ENCODE results near the gene SETD7.
"Not testable (repeated sequence)": the region's sequence is repeated elsewhere in the genome, so short reads cannot be mapped to it uniquely, and the experiment has no call there.

SETD7 gene

DNA sequence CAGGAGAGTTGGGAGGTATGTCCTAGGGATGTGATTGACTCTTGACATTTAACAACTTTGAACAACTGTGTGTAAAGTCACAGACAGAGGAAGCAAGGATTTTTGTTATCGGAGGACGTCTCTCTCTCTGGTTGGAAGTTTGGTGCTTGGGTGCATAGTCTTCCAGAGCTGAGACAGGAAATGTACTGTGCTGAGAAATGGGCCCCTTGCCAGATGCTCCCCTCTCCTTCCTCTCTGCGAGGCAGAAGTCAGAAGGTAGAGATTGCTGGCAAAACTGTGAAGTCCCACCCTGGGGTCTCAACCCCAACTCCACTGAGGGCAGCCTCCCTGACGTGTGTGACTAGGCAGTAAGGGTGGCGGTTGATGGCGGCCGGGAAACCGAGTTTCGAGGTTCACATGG is 49.2 kb downstream of the SETD7 start:
- no peak for DNase-seq

DNA sequence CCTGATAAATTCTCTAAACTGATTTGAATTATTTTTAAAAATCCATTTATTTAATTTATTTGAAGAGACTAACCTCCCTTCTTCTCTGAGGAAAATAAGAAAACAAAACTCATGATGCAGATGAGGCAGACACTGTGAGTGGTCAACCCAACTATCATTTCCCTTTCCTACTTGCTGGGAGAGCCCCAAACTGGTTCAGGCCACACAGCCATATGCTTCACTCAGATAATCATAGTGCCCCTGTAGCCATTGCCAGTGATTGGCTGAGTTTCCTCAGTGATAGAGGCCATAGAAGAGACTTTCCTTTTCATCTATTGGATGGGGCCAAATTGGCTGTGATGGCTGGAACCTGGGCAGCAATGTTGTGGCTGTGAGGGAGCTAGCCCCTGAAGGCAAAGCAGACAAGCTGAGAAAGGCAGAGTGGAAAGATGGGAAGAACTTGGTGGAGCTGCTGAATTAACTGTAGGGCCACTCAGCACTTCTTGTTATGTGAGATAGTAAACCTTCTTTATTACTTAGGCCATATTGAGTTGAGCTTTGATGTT is 52.3 kb downstream of the SETD7 start:
- DNase-seq, result no peak

DNA sequence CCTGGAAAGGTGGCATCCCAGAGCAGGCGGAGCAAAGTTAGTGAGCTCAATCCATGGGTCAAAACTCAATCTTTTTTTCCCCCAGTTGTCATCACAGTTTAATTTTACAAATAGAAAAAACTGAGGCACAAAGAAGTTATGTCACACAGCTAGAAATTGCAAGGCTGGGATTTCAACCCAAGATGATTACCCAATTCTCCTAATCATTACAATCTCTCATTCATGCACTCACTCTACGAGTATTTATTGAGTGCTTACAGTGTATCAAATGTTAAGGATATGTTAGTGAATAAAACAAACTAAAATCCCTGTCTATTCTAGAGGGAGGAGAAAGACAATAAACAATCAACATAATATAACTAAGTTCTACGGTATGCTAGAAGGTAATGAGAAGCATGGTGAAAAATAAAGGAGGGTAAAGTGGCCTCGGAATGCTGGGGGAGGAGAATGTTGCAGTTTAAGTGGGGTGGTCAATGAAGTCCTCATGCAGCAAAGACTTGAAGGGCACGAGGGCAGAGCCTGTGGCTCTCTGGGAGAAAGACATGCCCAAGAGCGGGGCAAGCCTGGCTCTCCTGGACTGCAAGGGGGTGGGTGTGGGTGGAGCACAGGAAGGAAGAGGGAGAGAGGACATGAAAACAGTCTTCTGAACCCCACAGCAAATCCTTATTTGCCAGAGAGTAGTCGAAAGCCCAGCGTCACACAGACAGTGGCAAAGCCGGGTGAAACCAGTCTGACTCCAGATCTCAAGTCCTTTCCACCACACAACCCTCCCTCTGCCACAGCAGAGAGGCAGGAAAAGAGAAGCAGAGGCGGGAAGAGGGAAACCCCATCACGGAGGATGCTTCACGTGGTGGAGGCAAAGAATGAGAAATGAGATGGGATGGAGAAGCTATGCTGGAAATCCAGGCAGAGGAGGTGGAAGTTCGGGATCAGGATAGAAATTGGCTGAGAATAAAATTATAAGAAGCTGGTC is 53.8 kb downstream of the SETD7 start:
- no peak for DNase-seq

DNA sequence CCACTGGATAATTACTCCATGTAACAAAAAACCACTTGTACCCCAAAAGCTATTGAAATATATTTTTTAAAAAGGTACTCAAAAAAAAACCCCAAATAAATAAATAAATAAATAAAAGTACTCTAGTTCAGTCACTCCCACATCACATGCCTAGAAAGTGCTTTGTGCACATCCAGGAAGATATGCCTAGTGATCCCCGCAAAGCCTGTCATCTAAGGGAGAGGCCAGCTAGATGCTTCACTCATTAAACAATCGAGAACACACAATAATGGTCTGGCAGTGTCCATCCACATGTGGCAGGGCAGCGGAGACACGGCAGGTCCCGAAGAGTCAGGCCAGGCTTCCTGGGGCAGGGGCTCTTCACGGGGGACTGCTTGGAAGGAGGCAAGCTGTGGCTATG is 54.5 kb downstream of the SETD7 start:
- no peak for DNase-seq

DNA sequence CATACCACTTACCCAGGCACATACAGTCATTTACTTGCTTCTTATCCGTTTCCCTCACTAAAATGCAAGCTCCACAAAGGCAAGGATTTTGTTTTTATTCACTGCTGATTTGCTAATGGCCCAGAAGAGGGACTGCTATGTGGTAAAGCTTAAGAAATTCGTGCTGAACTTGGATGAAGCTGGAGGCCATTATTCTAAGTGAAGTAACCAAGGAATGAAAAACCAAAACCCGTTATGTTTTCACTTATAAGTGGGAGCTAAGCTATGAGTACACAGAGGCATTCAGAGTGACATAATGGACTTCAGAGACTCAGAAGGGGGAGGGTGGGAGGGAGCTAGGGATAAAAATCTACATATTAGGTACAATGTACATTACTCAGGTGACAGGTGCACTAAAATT is 54.9 kb downstream of the SETD7 start:
- DNase-seq, result no peak

DNA sequence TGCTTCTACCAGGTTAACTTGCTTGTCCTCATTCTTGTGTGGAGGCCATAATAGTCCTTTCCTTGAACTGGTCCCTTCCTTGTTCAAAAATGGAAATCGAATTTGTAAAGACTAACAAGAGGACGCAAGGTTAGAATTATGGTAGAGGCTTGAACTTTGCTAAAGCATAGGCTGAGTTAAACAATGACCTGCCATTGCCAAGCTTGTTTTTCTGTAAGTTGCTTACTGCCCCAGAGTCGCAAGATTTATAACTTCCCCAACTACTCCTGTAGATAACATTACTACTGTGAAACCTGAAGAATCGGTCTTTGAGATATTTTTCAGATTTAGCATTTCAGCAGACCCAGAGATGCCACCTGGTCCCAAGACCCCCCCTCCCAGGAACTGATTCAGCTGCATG is 56.8 kb downstream of the SETD7 start:
- DNase-seq, result no peak

DNA sequence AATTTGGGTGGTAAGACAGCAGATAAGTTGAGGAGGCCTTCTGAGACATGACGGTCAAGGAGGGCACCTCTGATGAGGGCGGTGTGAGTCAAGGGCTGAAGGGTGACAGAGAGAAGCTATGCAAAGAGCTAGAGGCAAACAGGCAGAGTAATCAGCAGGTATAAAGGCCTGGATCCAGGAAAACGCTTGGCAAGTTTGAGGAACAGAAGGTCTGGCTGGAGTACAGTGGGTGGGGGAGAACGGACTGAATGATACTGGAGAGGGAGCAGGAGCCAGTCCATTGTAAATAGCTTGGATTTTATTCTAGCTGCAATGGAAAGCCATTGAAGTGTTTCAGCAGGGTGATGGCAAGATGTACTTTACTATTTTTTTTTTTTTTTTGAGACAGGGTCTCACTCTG is 62.8 kb downstream of the SETD7 start:
- no peak for DNase-seq

DNA sequence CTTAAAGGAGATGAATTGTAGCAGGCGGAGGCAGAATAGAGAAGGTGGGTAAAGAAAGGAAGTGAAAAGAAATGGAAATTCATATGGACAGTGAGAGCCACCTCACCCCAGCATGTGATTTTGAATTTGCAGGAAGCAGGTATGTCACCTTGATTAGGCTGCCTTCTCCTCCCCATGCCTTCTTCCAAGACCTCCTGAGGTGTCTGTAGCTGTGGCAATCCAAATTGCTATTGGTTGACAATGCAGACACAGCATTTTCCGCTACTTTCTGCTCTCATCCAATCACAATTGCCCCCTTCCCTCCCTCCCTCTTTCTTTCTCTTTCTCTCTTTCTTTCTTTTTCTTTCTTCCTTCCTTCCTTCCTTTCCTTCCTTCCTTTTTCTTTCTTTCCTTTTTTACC is 63.6 kb downstream of the SETD7 start:
- DNase-seq, result no peak

DNA sequence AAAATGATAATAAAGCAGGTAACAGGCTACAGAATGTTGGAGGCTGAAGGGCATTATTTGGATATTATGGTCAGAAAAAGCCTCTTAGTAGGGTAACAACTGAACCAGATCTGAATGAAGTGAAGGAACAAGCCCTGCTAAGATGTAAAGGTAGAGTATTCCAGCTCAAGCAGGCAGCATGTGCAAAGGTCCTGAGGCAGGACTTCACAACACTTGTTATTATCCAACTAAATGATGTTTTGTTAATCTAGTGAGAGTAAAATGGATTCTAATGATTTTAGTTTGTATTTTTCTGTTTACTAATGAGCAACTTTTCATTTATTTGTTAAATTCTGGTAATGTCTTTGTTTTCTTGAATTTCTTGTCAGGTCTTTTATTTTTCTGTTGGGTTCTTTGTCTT is 66.4 kb downstream of the SETD7 start:
- no peak for DNase-seq

DNA sequence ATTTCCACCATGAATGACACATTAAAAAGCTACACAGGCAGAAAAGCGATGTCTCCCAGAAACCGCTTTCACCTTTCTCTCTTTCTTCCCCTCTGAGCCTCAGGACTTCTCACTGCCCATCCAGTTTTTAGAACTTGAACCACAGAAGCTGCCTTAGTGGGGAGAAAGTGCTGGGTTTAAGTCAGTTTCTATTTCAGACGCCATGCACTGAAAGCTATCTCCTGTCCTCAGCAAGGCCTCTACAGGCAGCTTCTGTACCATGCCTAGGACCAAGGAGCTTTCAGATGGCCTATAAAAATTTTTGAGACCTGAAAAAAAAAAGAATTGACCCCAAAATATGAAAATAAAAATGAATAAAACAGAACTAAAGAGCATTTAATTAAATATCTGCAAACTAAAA is 67.6 kb downstream of the SETD7 start:
- no peak for DNase-seq

DNA sequence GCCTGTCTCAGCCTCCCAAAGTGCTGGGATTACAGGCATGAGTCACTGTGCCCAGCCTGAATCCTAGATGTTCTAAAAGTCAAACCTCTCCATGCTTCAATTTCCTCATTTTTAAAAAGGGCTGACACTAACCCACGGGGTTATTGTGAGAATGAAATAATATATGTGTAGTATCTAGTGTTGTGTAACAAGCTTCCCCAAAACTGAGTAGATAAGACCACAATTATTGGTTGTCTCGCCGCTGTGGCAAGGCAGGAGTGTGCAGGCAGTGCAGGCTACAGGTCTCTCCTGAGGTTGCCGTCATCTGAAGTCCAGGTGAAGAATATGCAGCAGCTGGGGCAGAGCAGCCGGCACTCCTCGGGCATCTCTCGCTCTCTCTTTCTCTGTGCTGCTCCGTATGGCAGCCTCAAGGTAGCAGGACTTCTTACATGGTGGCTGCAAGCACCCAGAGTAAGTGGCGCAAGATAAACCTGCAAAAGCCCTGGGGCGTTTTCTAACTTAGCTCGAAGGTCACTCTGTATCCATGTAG is 71.2 kb downstream of the SETD7 start:
- DNase-seq, result no peak

DNA sequence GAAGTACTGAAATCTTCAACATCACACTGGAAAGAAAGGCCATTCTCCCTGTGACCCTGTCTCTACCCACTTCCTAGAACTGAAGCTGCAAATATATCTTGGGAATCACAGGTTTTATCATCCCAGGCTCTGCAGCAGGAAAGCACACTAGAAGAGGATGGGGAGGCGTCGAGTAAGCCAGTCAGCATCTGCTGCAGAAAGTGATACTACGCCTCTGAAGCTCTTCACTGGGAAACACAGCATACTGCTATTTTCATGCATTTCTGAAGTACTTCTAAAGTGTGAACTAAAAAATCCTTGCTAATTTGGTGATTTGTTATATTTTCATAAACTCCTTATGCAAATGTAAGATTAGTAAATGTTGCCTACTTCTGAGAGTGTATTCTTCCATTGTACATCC is 73.0 kb downstream of the SETD7 start:
- DNase-seq, result no peak

DNA sequence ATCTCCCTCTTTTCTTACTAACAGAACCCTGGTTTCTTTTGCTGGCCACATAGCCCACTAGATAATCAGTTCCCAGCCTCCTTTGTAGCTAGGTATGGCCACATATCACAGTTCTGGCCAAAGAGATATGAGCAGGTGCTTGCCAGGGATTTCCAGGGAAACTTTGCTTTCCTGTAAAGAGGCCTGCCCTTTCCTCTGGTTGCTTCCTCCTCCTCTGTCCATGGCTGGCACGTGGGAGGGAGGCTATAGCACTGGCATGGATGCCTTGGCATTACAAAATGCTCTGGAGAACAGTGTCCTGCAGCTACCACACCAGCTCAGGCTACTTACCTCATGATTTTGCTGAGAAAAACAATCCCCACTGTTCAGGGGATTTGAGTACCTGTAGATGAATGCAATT is 74.6 kb downstream of the SETD7 start:
- DNase-seq, result no peak

DNA sequence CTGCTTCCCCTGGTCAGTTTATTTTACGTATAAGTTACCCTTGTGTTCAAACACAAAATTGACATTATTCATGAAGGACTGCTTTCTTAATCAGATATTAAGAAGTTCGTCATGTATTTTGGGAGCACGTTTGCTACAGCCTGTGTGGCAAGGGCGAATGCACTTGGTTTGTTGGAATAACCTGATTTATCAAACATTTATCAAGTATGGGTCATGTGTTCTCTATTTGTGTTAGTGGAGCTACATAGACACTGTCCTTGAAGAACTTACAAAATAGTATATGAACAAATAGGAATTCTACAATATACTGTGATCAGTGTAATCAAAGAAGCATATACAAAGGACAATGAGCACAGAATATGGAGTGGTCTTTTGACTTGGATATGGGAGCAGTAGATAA is 79.7 kb downstream of the SETD7 start:
- no peak for DNase-seq

DNA sequence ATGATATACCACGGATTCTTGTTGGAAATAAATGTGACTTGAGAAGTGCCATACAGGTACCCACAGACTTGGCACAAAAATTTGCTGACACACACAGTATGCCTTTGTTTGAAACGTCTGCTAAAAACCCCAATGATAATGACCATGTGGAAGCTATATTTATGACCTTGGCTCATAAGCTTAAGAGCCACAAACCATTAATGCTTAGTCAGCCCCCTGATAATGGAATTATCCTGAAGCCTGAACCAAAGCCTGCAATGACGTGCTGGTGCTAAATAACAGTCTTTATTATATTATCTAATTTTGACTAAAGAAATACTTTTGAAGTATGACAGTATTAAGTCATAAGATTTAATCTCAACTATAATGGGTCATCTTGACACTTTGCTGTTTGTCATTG is 83.2 kb downstream of the SETD7 start:
- DNase-seq, result no peak

DNA sequence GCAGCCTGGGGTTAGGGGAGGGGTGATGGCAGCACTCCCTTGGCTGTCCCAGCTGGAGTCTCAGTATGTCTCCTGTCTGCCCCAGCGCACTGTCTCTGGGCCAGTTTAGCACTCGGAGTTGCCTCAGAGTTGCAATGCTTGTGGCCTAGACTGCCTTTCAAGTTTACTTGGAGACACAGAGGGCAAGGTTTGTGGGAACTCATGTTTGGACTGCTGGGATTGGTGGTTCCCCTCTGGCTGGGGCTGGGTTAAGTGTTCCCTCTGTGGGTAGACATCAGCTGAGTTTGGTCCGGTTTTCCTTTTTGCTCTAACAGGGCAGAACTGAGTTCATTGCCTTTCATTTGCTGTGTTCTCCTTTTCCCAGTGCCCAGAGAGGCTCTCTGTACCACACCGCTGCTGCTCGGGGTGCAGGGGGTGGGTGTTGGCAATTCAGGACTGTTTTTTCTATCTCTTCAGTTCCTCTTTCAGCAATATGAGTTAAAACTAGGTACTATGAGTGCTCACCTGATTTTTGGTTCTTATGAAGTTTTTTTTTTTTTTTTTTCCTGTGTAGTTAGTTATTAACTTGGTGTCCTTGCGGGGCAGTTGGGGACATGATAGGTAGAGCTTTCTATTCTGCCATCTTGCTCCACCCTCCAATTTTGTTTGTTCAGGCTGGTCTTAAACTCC is 84.9 kb downstream of the SETD7 start:
- no peak for DNase-seq

DNA sequence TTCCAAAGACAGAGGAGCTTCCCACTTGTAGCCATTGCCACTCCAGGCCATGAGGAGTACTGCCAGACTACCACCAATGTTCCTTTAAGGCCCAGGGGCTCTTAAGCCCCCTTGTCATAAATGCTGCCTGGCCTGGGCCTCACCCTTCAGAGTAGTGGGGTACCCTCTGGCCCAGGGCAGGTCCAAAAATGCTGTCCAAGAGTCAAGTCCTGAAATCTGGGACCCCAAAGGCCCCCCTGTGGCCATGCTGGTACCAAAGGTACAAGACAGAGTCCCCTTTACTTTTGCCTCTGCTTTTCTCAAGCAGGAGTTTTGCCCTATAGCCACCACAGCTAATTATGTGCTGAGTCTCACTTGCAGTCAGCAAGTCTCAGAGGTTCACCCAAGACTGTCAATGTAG is 85.7 kb downstream of the SETD7 start:
- DNase-seq, result no peak

DNA sequence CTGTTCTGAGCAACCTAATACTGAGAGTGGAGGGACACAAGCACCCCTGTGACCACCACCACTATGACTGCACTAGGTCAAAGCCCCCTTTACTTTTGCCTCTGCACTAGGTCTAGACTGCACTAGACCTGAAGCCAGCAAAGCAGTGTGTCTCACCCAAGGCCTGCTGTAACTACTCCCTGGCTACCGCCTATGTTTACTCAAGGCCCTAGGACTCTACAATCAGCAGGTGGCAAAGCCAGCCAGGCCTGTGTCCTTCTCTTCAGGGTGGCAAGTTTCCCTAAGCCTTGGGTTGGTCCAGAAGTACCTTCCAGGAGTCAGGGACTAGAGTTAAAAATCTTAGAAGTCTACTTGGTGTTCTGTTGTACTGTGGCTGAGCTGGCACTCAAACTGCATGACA is 86.2 kb downstream of the SETD7 start:
- DNase-seq, result no peak

DNA sequence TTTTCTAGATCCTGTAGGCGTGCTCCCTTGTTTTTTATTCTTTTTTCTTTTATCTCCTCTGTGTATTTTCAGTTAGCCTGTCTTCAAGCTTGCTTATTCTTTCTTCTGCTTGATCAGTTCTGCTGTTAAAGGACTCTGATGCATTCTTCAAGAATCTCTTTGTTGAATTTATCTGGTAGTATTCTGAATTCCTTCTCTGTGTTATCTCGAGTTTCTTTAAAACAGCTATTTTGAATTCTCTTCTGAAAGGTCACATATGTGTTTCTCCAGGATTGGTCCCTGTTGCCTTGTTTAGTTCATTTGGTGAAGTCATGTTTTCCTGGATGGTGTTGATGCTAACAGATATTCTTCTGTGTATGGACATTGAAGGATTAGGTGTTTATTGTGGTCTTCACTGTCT is 86.8 kb downstream of the SETD7 start:
- no peak for DNase-seq

DNA sequence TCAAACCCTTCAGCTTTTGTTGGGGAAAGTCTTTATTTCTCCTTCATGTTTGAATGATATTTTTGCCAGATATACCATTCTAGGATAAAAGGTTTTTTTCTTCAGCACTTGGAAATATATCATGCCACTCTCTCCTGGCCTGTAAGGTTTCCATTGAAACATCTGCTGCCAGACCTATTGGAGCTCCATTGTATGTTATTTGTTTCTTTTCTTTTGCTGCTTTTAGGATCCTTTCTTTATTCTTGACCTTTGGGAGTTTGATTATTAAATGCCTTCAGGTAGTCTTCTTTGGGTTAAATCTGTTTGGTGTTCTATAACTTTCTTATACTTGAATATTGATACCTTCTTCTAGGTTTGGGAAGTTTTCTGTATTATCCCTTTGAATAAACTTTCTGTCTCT is 87.3 kb downstream of the SETD7 start:
- not testable (repeated sequence) for DNase-seq

DNA sequence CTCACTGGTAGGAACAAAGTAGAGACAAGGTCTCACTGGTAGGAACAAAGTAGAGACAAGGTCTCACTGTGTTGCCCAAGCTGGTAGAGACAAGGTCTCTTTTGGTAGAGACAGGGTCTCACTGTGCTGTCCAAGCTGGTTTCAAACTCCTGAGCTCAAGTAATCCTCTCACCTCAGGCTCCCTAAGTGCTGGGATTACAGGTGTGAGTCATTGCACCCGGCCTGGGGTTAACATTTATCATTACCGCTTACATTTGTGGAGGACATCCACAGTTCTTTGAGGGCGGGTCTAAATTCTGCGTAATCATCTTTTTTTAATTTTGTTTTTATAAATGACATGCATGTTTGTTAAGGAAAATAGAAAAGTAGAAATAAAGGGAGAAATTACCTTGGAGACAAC is 90.1 kb downstream of the SETD7 start:
- DNase-seq, result no peak

DNA sequence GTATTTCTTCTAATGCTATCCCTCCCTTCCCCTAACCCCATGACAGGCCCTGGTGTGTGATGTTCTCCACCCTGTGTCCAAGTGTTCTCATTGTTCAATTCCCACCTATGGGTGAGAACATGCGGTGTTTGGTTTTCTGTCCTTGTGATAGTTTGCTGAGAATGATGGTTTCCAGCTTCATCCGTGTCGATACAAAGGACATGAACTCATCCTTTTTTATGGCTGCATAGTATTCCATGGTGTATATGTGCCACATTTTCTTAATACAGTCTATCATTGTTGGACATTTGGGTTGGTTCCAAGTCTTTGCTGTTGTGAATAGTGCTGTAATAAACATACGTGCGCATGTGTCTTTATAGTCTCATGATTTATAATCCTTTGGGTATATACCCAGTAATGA is 91.5 kb downstream of the SETD7 start:
- not testable (repeated sequence) for DNase-seq

DNA sequence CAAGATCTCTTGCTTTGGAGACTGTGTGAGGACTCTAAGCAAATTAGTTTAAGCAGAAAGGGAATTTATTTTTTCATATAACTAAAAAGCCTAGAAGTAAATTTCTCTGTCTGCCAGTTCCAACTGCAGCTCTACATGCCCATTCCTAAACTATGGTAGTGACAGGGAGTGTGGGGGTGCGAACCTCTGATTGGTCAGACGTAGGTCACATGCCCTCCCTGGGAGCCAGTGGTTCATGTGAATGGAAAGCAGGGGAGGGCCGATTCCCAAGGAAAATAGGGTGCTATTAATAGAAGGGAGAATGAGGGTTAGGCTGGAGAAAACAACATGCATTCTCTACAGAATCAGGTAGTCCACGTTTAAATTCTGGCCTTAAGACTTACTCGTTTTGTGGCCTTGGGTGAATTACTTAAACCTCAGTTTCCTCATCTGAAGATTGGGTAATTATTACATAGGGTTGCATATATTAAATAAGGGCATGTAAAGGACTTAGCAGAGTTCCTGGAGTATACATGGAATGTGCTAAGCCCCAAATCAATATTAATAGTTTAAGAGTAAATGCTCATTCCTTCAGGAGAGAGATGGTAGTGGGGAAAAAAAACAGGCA is 94.9 kb downstream of the SETD7 start:
- DNase-seq, result no peak

DNA sequence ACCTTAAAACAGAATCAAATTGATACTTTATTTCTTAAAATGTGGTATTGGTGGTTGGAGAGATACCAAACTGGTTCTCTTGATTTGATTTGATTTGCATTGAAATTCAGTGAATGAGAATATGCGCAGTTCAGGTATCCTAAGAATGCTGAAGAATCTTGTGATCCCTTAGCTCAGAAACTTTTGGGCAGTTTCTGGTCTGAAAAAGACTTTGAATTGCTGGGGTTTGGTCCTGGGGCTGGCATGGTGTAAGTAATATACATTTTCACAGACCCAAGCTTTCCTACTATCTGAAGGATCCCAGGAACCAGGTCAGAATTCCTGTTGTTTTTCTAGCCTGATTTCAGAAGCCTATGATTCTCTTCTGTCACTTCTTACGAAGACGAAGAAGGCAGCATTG is 95.5 kb downstream of the SETD7 start:
- DNase-seq, result no peak
